Measurements from ENCODE around the gene HIGD2A. TPM values are rescaled to one million over a fixed set of nuclear protein-coding genes. Genes with fewer than 3 reads are reported as not detected.

HIGD2A gene
- polyA plus RNA-seq, 1 of the 3 experiments (the other 2 are of a cell fraction): 211 TPM

DNA sequence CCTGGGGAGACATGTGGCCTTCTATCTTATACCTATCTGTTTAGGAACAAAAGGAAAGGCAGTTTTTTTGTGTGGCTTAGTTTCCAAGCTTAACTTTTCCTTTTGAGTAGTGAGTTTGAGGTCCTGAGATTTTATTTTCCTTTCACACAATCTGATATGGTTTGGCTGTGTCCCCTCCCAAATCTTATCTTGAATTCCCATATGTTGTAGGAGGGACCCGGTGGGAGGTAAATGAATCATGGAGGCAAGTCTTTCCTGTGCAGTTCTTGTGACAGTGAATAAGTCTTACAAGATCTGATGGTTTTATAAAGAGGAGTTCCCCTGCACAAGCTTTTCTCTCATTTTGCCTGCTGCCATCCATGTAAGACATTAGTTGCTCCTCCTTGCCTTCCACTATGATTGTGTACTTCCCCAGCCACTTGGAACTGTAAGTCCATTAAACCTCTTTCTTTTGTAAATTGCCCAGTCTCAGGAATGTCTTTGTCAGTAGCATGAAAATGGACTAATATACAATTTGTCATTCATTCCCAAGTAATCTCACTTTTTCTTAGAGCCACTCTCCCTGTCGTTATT is 32.5 kb downstream of the HIGD2A start:
- Histone ChIP-seq H3K79me2 (ENCODE audit: insufficient read depth) (peaks cover under 1% of the 10 kb centered on the region; the same call in 1 of the 2 replicates), H3K4me3 (ENCODE audit: low read depth in 2 of 2, low read length in 1 of 2) (no peak overlapping the region), H3K9me3 (no peaks in the 10 kb centered on the region), H3K36me3 (replicated peaks in 1 of 2; ENCODE audit: control insufficient read depth in 1 of 2, insufficient read depth in 2 of 2, low read length in 1 of 2) (no peaks in the 10 kb centered on the region), H3K4me1 (ENCODE audit: control insufficient read depth in 1 of 2, insufficient read depth in 2 of 2, low read depth in 1 of 2, low read length in 1 of 2) (peaks cover 0 to 5% of the 10 kb centered on the region in 2 experiments; a peak in 1 of 4 replicates), H3K9ac (no peak overlapping the region), H4K20me1 (ENCODE audit: insufficient read depth) (no peaks in the 10 kb centered on the region), H3K27me3 (ENCODE audit: insufficient read depth) (no peaks in the 10 kb centered on the region; the same call in 1 of the 2 replicates), H3F3A (replicated peaks; ENCODE audit: insufficient read depth) (no peaks in the 10 kb centered on the region), H3K4me2 (no peak overlapping the region), H3K9me2 (no peaks in the 10 kb centered on the region), H2AFZ (ENCODE audit: low read depth) (no peak overlapping the region), H3K27ac (ENCODE audit: low read depth in 2 of 2, low read length in 1 of 2) (no peak overlapping the region)
- WGBS (ENCODE audit: low lambda C conversion rate): 6% methylated on average over 2 of the region's 2 CpGs
- ChIA-PET POLR2A (no interaction called here), CTCF (no interaction called here)
- TF ChIP-seq RXRA (IDR thresholded peaks at IDR 0.05; ENCODE audit: borderline replicate concordance, low read depth): no peak
- TF ChIP-seq ELF1 (IDR thresholded peaks at IDR 0.05): no peak
- no peak for TF ChIP-seq TEAD4 (IDR thresholded peaks at IDR 0.05; ENCODE audit: borderline replicate concordance, insufficient read depth)
- TF ChIP-seq MXI1 (IDR thresholded peaks at IDR 0.05; ENCODE audit: low read depth, low read length): no peak
- no peak for TF ChIP-seq TCF12 (IDR thresholded peaks at IDR 0.05)
- no peak for TF ChIP-seq EP300 (IDR thresholded peaks at IDR 0.05; ENCODE audit: borderline replicate concordance in 1 of 2, low read depth in 1 of 2, low read length in 1 of 2)
- no peak for TF ChIP-seq ZBTB33 (IDR thresholded peaks at IDR 0.05; ENCODE audit: borderline replicate concordance, low read depth)
- TF ChIP-seq, protein P1, sequence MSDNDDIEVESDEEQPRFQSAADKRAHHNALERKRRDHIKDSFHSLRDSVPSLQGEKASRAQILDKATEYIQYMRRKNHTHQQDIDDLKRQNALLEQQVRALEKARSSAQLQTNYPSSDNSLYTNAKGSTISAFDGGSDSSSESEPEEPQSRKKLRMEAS (IDR thresholded peaks at IDR 0.05; ENCODE audit: low read depth): no peak
- TF ChIP-seq TAF1 (IDR thresholded peaks at IDR 0.05; ENCODE audit: borderline replicate concordance, low read depth, low read length): no peak
- TF ChIP-seq, protein P2, sequence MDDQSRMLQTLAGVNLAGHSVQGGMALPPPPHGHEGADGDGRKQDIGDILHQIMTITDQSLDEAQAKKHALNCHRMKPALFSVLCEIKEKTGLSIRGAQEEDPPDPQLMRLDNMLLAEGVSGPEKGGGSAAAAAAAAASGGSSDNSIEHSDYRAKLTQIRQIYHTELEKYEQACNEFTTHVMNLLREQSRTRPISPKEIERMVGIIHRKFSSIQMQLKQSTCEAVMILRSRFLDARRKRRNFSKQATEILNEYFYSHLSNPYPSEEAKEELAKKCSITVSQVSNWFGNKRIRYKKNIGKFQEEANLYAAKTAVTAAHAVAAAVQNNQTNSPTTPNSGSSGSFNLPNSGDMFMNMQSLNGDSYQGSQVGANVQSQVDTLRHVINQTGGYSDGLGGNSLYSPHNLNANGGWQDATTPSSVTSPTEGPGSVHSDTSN (IDR thresholded peaks at IDR 0.05): no peak
- TF ChIP-seq JUND (IDR thresholded peaks at IDR 0.05): no peak
- TF ChIP-seq REST (IDR thresholded peaks at IDR 0.05; ENCODE audit: low read depth, low read length): no peak
- no peak for DNase-seq

Measured in SK-N-SH (cell line).